ENCODE data around the gene KCNJ8. TPM values are rescaled to one million over a fixed set of nuclear protein-coding genes. Genes with fewer than 3 reads are reported as not detected.

The KCNJ8 gene
- total and polyA plus RNA-seq, 2 of the 8 experiments (the other 6 are each of a cell fraction or from before 2014, with no cell fraction given): 0.48 to 1.4 TPM

- TF ChIP-seq CHD7 (IDR thresholded peaks at IDR 0.05; ENCODE audit: insufficient replicate concordance, low read length) (no peak), HDAC6 (IDR thresholded peaks at IDR 0.05; ENCODE audit: low read depth, low read length) (no peak), MAFK (IDR thresholded peaks at IDR 0.05; ENCODE audit: low read depth, low read length) (no peak), GABPA (IDR thresholded peaks at IDR 0.05; ENCODE audit: borderline replicate concordance, insufficient read depth, low read length) (no peak), SUZ12 (IDR thresholded peaks at IDR 0.05; ENCODE audit: low read length) (no peak), SIX5 (IDR thresholded peaks at IDR 0.05; ENCODE audit: low read depth, low read length) (no peak), TAF1 (IDR thresholded peaks at IDR 0.05; ENCODE audit: low read depth, low read length) (no peak)
Measured at GRCh38 chr12:21786041-21786531, 11.6 kb upstream of the KCNJ8 start (continued).
